Right lobe of liver (tissue), 4 donors: Measurements from ENCODE around the gene DSCAM.

Source experiments
- CTCF ChIP-seq, 4 donors: fragments of 200-600 bp in 3 of 4; fragments of 450-650 bp in 1 of 4; IDR thresholded peaks; one replicate each; pipeline versions ENCODE4 v1.5.1 to v1.8.0; 2016 to 2022; ENCODE audit warnings: antibody characterized with exemption in 4 of 4, mild to moderate bottlenecking in 2 of 4
- POLR2A ChIP-seq: fragments of 450-650 bp; IDR thresholded peaks from one replicate; pipeline ENCODE4 v1.6.1; 2017; ENCODE audit warnings: antibody characterized with exemption, mild to moderate bottlenecking
- donor health status: DM: no; HTN: no; CAD: no.
- donor health status: DM: no; HTN: no; CAD: no.
- donor health status: DM: no; HTN: yes; CAD: no.

GRCh38 chr21:40187946-40188654, 658.9 kb downstream of the DSCAM start:
- no peak for TF ChIP-seq CTCF (IDR thresholded peaks at IDR 0.05)
- no peak for TF ChIP-seq POLR2A
